Caco-2 (cell line): ENCODE data around the gene CEP290. TPM values are rescaled to one million over a fixed set of nuclear protein-coding genes. Genes with fewer than 3 reads are reported as not detected.
A peak's percentile ranks its signal among the peaks of the same experiment; 100 is the strongest.

Experiments
- BruUV-seq: library from RNA; stranded (reverse); fragments of 400-500 nt; replicated peaks from 2 replicates; lab custom pipeline; 2021; lab: Mats Ljungman, UMichigan
- CTCF ChIA-PET: fragments of 300-600 bp; sonication (Branson Sonifier 250); formaldehyde crosslinking; loops from one replicate; lab custom pipeline; 2022; ENCODE audit warnings: antibody characterized with exemption; lab: Charles Lee
- POLR2A ChIA-PET: fragments of 300-600 bp; sonication (Branson Sonifier 250); formaldehyde crosslinking; loops from one replicate; lab custom pipeline; 2022; ENCODE audit warnings: antibody characterized with exemption; lab: Charles Lee
- DNase-seq, 2 experiments: peaks; one replicate each; pipeline versions ENCODE4 v3.0.0 to v3.0.0-alpha.2; 2020 to 2022
- H3K27me3 ChIP-seq: replicated peaks from 2 replicates; pipeline ENCODE4 v1.6.0; 2011; ENCODE audit warnings: low read length; ENCODE audit not compliant: control insufficient read depth, insufficient read depth
- H3K36me3 ChIP-seq: 2 replicates; pipeline ENCODE4 v1.5.1; 2011; ENCODE audit warnings: low read length; ENCODE audit not compliant: control insufficient read depth, insufficient read depth
- H3K4me1 ChIP-seq: fragments of 250-450 bp; sonication (Bioruptor Pico); 2 replicates; pipeline ENCODE4 v1.5.1; 2020; ENCODE audit warnings: mild to moderate bottlenecking
- H3K4me3 ChIP-seq: 2 replicates; pipeline ENCODE4 v1.5.1; 2011; ENCODE audit warnings: low read depth, mild to moderate bottlenecking, control low read depth, low read length
- H3K9me3 ChIP-seq: fragments of 250-450 bp; sonication (Bioruptor Pico); 2 replicates; pipeline ENCODE4 v1.5.1; 2020; ENCODE audit warnings: mild to moderate bottlenecking, moderate library complexity
- H3K27ac Mint-ChIP-seq: one replicate; pipeline ENCODE4 v1.8.0; 2022; ENCODE audit warnings: mixed read lengths; ENCODE audit not compliant: unreplicated experiment
- H3K27me3 Mint-ChIP-seq: one replicate; pipeline ENCODE4 v1.8.0; 2022; ENCODE audit warnings: mixed read lengths; ENCODE audit not compliant: insufficient read depth, unreplicated experiment
- H3K36me3 Mint-ChIP-seq: one replicate; pipeline ENCODE4 v1.8.0; 2022; ENCODE audit warnings: mild to moderate bottlenecking, mixed read lengths; ENCODE audit not compliant: insufficient read depth, unreplicated experiment
- H3K4me1 Mint-ChIP-seq: one replicate; pipeline ENCODE4 v1.8.0; 2022; ENCODE audit warnings: low read depth, mixed read lengths; ENCODE audit not compliant: unreplicated experiment
- H3K4me3 Mint-ChIP-seq: one replicate; pipeline ENCODE4 v1.8.0; 2022; ENCODE audit warnings: mild to moderate bottlenecking, moderate library complexity, mixed read lengths; ENCODE audit not compliant: unreplicated experiment
- H3K9me3 Mint-ChIP-seq: one replicate; pipeline ENCODE4 v1.8.0; 2022; ENCODE audit warnings: mixed read lengths; ENCODE audit not compliant: unreplicated experiment
- intact Hi-C: fragments of 100-400 bp; cut with micrococcal nuclease; formaldehyde crosslinking; loops from one replicate; pipeline ENCODE4 v1.10.0; 2022; ENCODE audit not compliant: unreplicated experiment
- total RNA-seq: library from RNA; stranded (reverse); gene quantifications from 2 replicates; pipeline ENCODE4 v1.2.3, GENCODE V29; 2022
- TF ChIP-seq, protein P1 (sequence below), 2 experiments: fragments of 200-600 bp in 1 of 2; IDR thresholded peaks; 1 replicate in 1 of 2; 2 replicates in 1 of 2; pipeline versions ENCODE4 v1.5.1 to v1.8.0; 2011 to 2022; ENCODE audit warnings: antibody characterized with exemption in 1 of 2, control low read depth in 1 of 2, inconsistent platforms in 1 of 2, low read depth in 1 of 2, low read length in 1 of 2, mild to moderate bottlenecking in 1 of 2, moderate library complexity in 1 of 2; ENCODE audit not compliant: insufficient read depth in 1 of 2, severe bottlenecking in 1 of 2, unreplicated experiment in 1 of 2

Gene CEP290
- total RNA-seq, 1 experiment from 2014 or later = 14.0 TPM

DNA sequence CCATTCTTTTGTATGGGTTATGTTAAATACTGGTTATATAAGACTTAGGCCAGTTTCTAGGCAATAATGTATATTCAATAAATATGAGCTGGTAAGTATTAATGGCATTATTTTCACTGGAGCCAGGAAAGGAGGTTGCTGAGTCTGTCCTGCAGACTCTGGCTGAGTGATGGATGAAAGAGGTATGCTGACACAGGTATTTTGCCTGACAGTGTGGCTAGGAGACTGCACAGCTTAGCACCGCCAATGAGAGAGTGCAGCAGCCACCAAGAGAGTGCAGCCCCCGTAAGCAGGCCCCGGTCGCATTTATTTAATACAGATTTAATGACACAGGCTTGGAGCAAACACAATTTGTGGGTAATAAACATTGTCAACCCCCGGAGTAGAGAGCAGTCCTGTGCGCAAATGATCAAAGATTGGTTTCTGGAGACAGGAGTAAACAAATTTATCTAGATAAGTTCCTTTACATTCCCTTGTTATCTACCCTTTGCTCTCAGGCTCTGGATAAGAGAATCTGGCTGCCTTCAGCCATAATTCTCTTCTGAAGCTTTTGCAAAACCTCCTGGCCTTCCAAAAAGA is 37.6 kb upstream of the CEP290 start:
- H3K36me3 ChIP-seq = peaks cover 3% of the 10 kb centered on the region
- CTCF ChIA-PET = no interaction called here
- peak; percentile 50 to 51 for DNase-seq
- Mint-ChIP-seq H3K27ac (peak overlapping the region; percentile 77), H3K4me1 (peaks cover 54% of the 10 kb centered on the region), H3K4me3 (peak overlapping the region; percentile 37), H3K36me3 (peaks cover 67% of the 10 kb centered on the region), H3K27me3 (no peaks in the 10 kb centered on the region), H3K9me3 (peaks cover 40% of the 10 kb centered on the region)
- POLR2A ChIA-PET = no interaction called here
- H3K27me3 ChIP-seq = no peaks in the 10 kb centered on the region
- intact Hi-C loops = loop anchor here (1.0 to 10.0 kb wide), 4 partner anchors 9 to 775 kb away; partner anchors contain the start of genes CEP290 and TMTC3
- H3K4me3 ChIP-seq = no peak overlapping the region
- H3K9me3 ChIP-seq = peaks cover 36% of the 10 kb centered on the region
- peaks cover 69% of the 10 kb centered on the region for H3K4me1 ChIP-seq
- no TSS peak for BruUV-seq
- TF ChIP-seq, protein P1, sequence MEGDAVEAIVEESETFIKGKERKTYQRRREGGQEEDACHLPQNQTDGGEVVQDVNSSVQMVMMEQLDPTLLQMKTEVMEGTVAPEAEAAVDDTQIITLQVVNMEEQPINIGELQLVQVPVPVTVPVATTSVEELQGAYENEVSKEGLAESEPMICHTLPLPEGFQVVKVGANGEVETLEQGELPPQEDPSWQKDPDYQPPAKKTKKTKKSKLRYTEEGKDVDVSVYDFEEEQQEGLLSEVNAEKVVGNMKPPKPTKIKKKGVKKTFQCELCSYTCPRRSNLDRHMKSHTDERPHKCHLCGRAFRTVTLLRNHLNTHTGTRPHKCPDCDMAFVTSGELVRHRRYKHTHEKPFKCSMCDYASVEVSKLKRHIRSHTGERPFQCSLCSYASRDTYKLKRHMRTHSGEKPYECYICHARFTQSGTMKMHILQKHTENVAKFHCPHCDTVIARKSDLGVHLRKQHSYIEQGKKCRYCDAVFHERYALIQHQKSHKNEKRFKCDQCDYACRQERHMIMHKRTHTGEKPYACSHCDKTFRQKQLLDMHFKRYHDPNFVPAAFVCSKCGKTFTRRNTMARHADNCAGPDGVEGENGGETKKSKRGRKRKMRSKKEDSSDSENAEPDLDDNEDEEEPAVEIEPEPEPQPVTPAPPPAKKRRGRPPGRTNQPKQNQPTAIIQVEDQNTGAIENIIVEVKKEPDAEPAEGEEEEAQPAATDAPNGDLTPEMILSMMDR (IDR thresholded peaks at IDR 0.05; ENCODE audit: insufficient read depth in 1 of 2, low read depth in 1 of 2, low read length in 1 of 2, severe bottlenecking in 1 of 2, unreplicated experiment in 1 of 2) = no peak

GRCh38 chr12:88175544-88175943 is 33.7 kb upstream of the CEP290 start:
- DNase-seq = no peak
- no peak overlapping the region for H3K27ac Mint-ChIP-seq
- H3K27me3 Mint-ChIP-seq = no peaks in the 10 kb centered on the region
- TF ChIP-seq, protein P1 (IDR thresholded peaks at IDR 0.05; ENCODE audit: insufficient read depth in 1 of 2, low read depth in 1 of 2, low read length in 1 of 2, severe bottlenecking in 1 of 2, unreplicated experiment in 1 of 2) = no peak
- intact Hi-C loops = no loop called here
- H3K36me3 Mint-ChIP-seq = peaks cover 45% of the 10 kb centered on the region
- no TSS peak for BruUV-seq
- peaks cover 25% of the 10 kb centered on the region for H3K9me3 Mint-ChIP-seq
- H3K4me3 Mint-ChIP-seq = no peak overlapping the region
- ChIA-PET POLR2A (no interaction called here), CTCF (no interaction called here)
- no peak overlapping the region for H3K4me3 ChIP-seq
- H3K4me1 ChIP-seq = peaks cover 29% of the 10 kb centered on the region
- peaks cover 39% of the 10 kb centered on the region for H3K4me1 Mint-ChIP-seq
- peaks cover 9% of the 10 kb centered on the region; the same call in 1 of the 2 replicates for H3K9me3 ChIP-seq
- peaks cover 3% of the 10 kb centered on the region; the same call in 1 of the 2 replicates for H3K36me3 ChIP-seq
- H3K27me3 ChIP-seq = no peaks in the 10 kb centered on the region

GRCh38 chr12:88172844-88173407 is 31.0 kb upstream of the CEP290 start:
- intact Hi-C loops = no loop called here
- no peaks in the 10 kb centered on the region for H3K9me3 ChIP-seq
- TF ChIP-seq, protein P1 (IDR thresholded peaks at IDR 0.05; ENCODE audit: insufficient read depth in 1 of 2, low read depth in 1 of 2, low read length in 1 of 2, severe bottlenecking in 1 of 2, unreplicated experiment in 1 of 2) = no peak
- no peaks in the 10 kb centered on the region for H3K27me3 ChIP-seq
- Mint-ChIP-seq H3K27me3 (no peaks in the 10 kb centered on the region), H3K4me1 (peaks cover 15% of the 10 kb centered on the region), H3K9me3 (peaks cover 11% of the 10 kb centered on the region), H3K36me3 (peaks cover 34% of the 10 kb centered on the region), H3K4me3 (no peak overlapping the region), H3K27ac (no peak overlapping the region)
- CTCF ChIA-PET = no interaction called here
- no peak for DNase-seq
- no peak overlapping the region for H3K4me3 ChIP-seq
- BruUV-seq = no TSS peak
- peaks cover 4% of the 10 kb centered on the region for H3K4me1 ChIP-seq
- H3K36me3 ChIP-seq = peaks cover 1% of the 10 kb centered on the region; the same call in 1 of the 2 replicates
- POLR2A ChIA-PET = no interaction called here
